H1 (cell line): ENCODE results near the gene GNB1. TPM values are rescaled to one million over a fixed set of nuclear protein-coding genes. Genes with fewer than 3 reads are reported as not detected.

ENCODE experiments used
- CTCF ChIA-PET: fragments of 300-600 bp; sonication (Branson Sonifier 250); formaldehyde crosslinking; loops from one replicate; lab custom pipeline; 2021; ENCODE audit not compliant: partially characterized antibody; lab: Charles Lee
- POLR2A ChIA-PET: fragments of 300-600 bp; sonication (Branson Sonifier 250); formaldehyde crosslinking; loops from one replicate; lab custom pipeline; 2021; ENCODE audit warnings: inconsistent platforms; ENCODE audit not compliant: partially characterized antibody; lab: Charles Lee
- DNase-seq, 2 experiments: peaks; one replicate each; pipeline versions ENCODE4 v3.0.0 to v3.0.0-alpha.2; 2010 to 2022; ENCODE audit warnings: low spot score in 2 of 2, low read depth in 1 of 2, mixed read lengths in 1 of 2
- FAIRE-seq: peaks from 2 replicates; lab custom pipeline; 2011; peaks lifted over from hg19 to GRCh38; lab: Jason Lieb, UNC
- H2AFZ ChIP-seq: 2 replicates; pipeline ENCODE4 v1.8.1; 2012; ENCODE audit warnings: low read length, inconsistent platforms
- H2AK5ac ChIP-seq: 2 replicates; pipeline ENCODE4 v1.6.1; 2013; ENCODE audit warnings: low read depth, low read length
- H2BK120ac ChIP-seq: replicated peaks from 2 replicates; pipeline ENCODE3; 2013; ENCODE audit warnings: low read depth, low read length, inconsistent platforms
- H2BK12ac ChIP-seq: 2 replicates; pipeline ENCODE4 v1.6.1; 2013; ENCODE audit warnings: low read depth, low read length
- H2BK15ac ChIP-seq: 2 replicates; pipeline ENCODE4 v1.6.1; 2013; ENCODE audit warnings: low read length
- H2BK20ac ChIP-seq: 2 replicates; pipeline ENCODE4 v1.6.1; 2013; ENCODE audit warnings: low read length
- H2BK5ac ChIP-seq: 2 replicates; pipeline ENCODE4 v1.6.1; 2013; ENCODE audit warnings: low read depth, low read length
- H3K14ac ChIP-seq: 2 replicates; pipeline ENCODE4 v1.6.1; 2013; ENCODE audit warnings: inconsistent platforms; ENCODE audit not compliant: insufficient read length
- H3K18ac ChIP-seq: 2 replicates; pipeline ENCODE4 v1.6.1; 2013; ENCODE audit warnings: low read length; ENCODE audit errors: extremely low read depth
- H3K23ac ChIP-seq: 2 replicates; pipeline ENCODE4 v1.6.1; 2013; ENCODE audit warnings: inconsistent platforms; ENCODE audit not compliant: insufficient read length
- H3K23me2 ChIP-seq: 2 replicates; pipeline ENCODE4 v1.6.1; 2013; ENCODE audit warnings: low read depth, low read length
- H3K27ac ChIP-seq: 2 replicates; pipeline ENCODE4 v1.6.1; 2011; ENCODE audit warnings: low read depth, low read length, inconsistent platforms
- H3K27me3 ChIP-seq, 4 experiments: replicated peaks in 1 of 4; 1 replicate in 1 of 4; 2 replicates in 3 of 4; pipeline versions ENCODE4 v1.6.1 to v1.8.1; 2011 to 2013; ENCODE audit warnings: low read length in 3 of 4, mild to moderate bottlenecking in 3 of 4, inconsistent platforms in 2 of 4, mixed read lengths in 2 of 4, moderate library complexity in 1 of 4; ENCODE audit not compliant: control insufficient read depth in 3 of 4, insufficient read depth in 3 of 4; ENCODE audit errors: extremely low read depth in 1 of 4
- H3K36me3 ChIP-seq, 4 experiments: 2 replicates each; pipeline versions ENCODE4 v1.6.1 to v1.8.1; 2011 to 2013; ENCODE audit warnings: mild to moderate bottlenecking in 4 of 4, low read length in 3 of 4, moderate library complexity in 2 of 4, control low read depth in 1 of 4, inconsistent platforms in 1 of 4; ENCODE audit not compliant: insufficient read depth in 4 of 4, control insufficient read depth in 2 of 4
- H3K4ac ChIP-seq: replicated peaks from 2 replicates; pipeline ENCODE3; 2013; ENCODE audit warnings: low read length, low read depth, mixed read lengths, inconsistent platforms; ENCODE audit not compliant: insufficient read length
- H3K4me1 ChIP-seq, 4 experiments: replicated peaks in 1 of 4; 1 replicate in 1 of 4; 2 replicates in 3 of 4; pipeline versions ENCODE4 v1.6.1 to v1.8.1; 2011 to 2013; ENCODE audit warnings: low read length in 3 of 4, inconsistent platforms in 2 of 4, mixed read lengths in 1 of 4; ENCODE audit not compliant: insufficient read depth in 4 of 4, control insufficient read depth in 3 of 4
- H3K4me2 ChIP-seq, 2 experiments: 2 replicates each; pipeline versions ENCODE4 v1.6.1 to v1.8.1; 2011 to 2013; ENCODE audit warnings: low read depth in 2 of 2, low read length in 2 of 2, control low read depth in 1 of 2, inconsistent platforms in 1 of 2, mild to moderate bottlenecking in 1 of 2; ENCODE audit not compliant: insufficient read depth in 1 of 2
- H3K4me3 ChIP-seq, 4 experiments: fragments of 200-600, 300-600 bp in 1 of 4; sonication (generic), shearing (Covaris generic), sonication (Bioruptor Twin) in 1 of 4; 2 replicates each; pipeline versions ENCODE4 v1.5.1 to v1.8.1; 2011 to 2016; ENCODE audit warnings: low read length in 4 of 4, low read depth in 3 of 4, control low read depth in 2 of 4, inconsistent platforms in 2 of 4, mild to moderate bottlenecking in 2 of 4, mixed read lengths in 1 of 4, moderate library complexity in 1 of 4; ENCODE audit not compliant: insufficient read depth in 2 of 4; ENCODE audit errors: extremely low read depth in 1 of 4
- H3K56ac ChIP-seq: replicated peaks from 2 replicates; pipeline ENCODE3; 2013; ENCODE audit warnings: low read depth, mild to moderate bottlenecking, mixed read lengths, low read length, inconsistent platforms; ENCODE audit not compliant: insufficient read length
- H3K79me1 ChIP-seq: 2 replicates; pipeline ENCODE4 v1.6.1; 2013; ENCODE audit warnings: low read depth, low read length, control low read depth
- H3K79me2 ChIP-seq, 2 experiments: 2 replicates each; pipeline versions ENCODE4 v1.6.1 to v1.8.1; 2012 to 2013; ENCODE audit warnings: low read length in 2 of 2, mild to moderate bottlenecking in 2 of 2, inconsistent platforms in 1 of 2; ENCODE audit not compliant: insufficient read depth in 2 of 2, control insufficient read depth in 1 of 2
- H3K9ac ChIP-seq, 4 experiments: replicated peaks in 1 of 4; 1 replicate in 1 of 4; 2 replicates in 3 of 4; pipeline versions ENCODE4 v1.6.1 to v1.8.1; 2011 to 2013; ENCODE audit warnings: low read depth in 3 of 4, low read length in 3 of 4, control low read depth in 2 of 4, mild to moderate bottlenecking in 2 of 4, moderate library complexity in 2 of 4, inconsistent platforms in 1 of 4; ENCODE audit errors: extremely low read depth in 1 of 4
- H3K9me3 ChIP-seq, 2 experiments: 2 replicates each; pipeline versions ENCODE4 v1.6.1 to v1.8.1; 2012 to 2013; ENCODE audit warnings: mild to moderate bottlenecking in 2 of 2, moderate library complexity in 2 of 2, control low read depth in 1 of 2, inconsistent platforms in 1 of 2, low read depth in 1 of 2, low read length in 1 of 2, mixed read lengths in 1 of 2; ENCODE audit not compliant: insufficient read depth in 2 of 2
- H4K20me1 ChIP-seq, 2 experiments: replicated peaks in 1 of 2; 2 replicates each; pipeline versions ENCODE3 to v1.8.1; 2011 to 2013; ENCODE audit warnings: inconsistent platforms in 2 of 2, low read length in 2 of 2, mild to moderate bottlenecking in 1 of 2; ENCODE audit not compliant: insufficient read depth in 2 of 2, control insufficient read depth in 1 of 2
- H4K5ac ChIP-seq: 2 replicates; pipeline ENCODE4 v1.6.1; 2013; ENCODE audit warnings: low read length, low read depth, mixed read lengths, inconsistent platforms; ENCODE audit not compliant: insufficient read length
- H4K8ac ChIP-seq: 2 replicates; pipeline ENCODE4 v1.8.0; 2013; ENCODE audit warnings: mild to moderate bottlenecking, moderate library complexity, low read length, inconsistent platforms; ENCODE audit not compliant: insufficient read depth; ENCODE audit errors: extremely low read depth
- H4K91ac ChIP-seq: replicated peaks from 2 replicates; pipeline ENCODE3; 2013; ENCODE audit warnings: low read length, mixed read lengths, inconsistent platforms; ENCODE audit not compliant: insufficient read length
- BCL11A ChIP-seq, 2 experiments: IDR thresholded peaks; one replicate each; pipeline ENCODE4 v1.6.1; 2011; ENCODE audit warnings: low read depth in 2 of 2, low read length in 2 of 2, mild to moderate bottlenecking in 2 of 2
- CBX8 ChIP-seq: fragments of 300-800, 300-1000 bp; sonication (generic); IDR thresholded peaks from 2 replicates; pipeline ENCODE4 v1.7.1; 2016; ENCODE audit warnings: low read depth, low read length, borderline replicate concordance
- CEBPB ChIP-seq: IDR thresholded peaks from 2 replicates; pipeline ENCODE4 v1.6.1; 2012; ENCODE audit warnings: low read depth, low read length
- CREB1 ChIP-seq: IDR thresholded peaks from 2 replicates; pipeline ENCODE4 v1.6.1; 2012; ENCODE audit warnings: inconsistent platforms
- CTBP2 ChIP-seq: IDR thresholded peaks from 2 replicates; pipeline ENCODE4 v1.7.0; 2011; ENCODE audit warnings: borderline replicate concordance, mild to moderate bottlenecking, moderate library complexity, mixed read lengths, low read length; ENCODE audit not compliant: insufficient read depth, insufficient read length
- EP300 ChIP-seq, 2 experiments: IDR thresholded peaks; 1 replicate in 1 of 2; 2 replicates in 1 of 2; pipeline ENCODE4 v1.6.1; 2011 to 2012; ENCODE audit warnings: low read depth in 2 of 2, low read length in 2 of 2, mild to moderate bottlenecking in 2 of 2, borderline replicate concordance in 1 of 2, inconsistent platforms in 1 of 2, moderate library complexity in 1 of 2
- HDAC6 ChIP-seq: IDR thresholded peaks from one replicate; pipeline ENCODE4 v1.7.1; 2012; ENCODE audit warnings: low read depth, mild to moderate bottlenecking, inconsistent platforms, low read length, moderate library complexity
- POLR2A ChIP-seq, 2 experiments: IDR thresholded peaks; 1 replicate in 1 of 2; 2 replicates in 1 of 2; pipeline ENCODE4 v1.6.1; 2011; ENCODE audit warnings: low read depth in 2 of 2, low read length in 2 of 2, mild to moderate bottlenecking in 2 of 2; ENCODE audit errors: control extremely low read depth in 1 of 2
- SIN3A ChIP-seq, 2 experiments: IDR thresholded peaks in 1 of 2; conservative IDR thresholded peaks in 1 of 2; 2 replicates each; pipeline ENCODE4 v1.6.1; 2011 to 2012; ENCODE audit warnings: low read length in 2 of 2, improper control_type of control experiment in 1 of 2, low read depth in 1 of 2, mild to moderate bottlenecking in 1 of 2
- SP1 ChIP-seq: IDR thresholded peaks from 2 replicates; pipeline ENCODE4 v1.6.1; 2011; ENCODE audit warnings: low read depth, low read length
- SRF ChIP-seq: IDR thresholded peaks from 2 replicates; pipeline ENCODE4 v1.6.1; 2011; ENCODE audit warnings: mild to moderate bottlenecking, low read depth, low read length, moderate library complexity
- TBP ChIP-seq: IDR thresholded peaks from 2 replicates; pipeline ENCODE4 v1.6.1; 2011; ENCODE audit warnings: low read depth, low read length, improper control_type of control experiment
- WGBS, 2 experiments: shearing (Covaris generic) in 1 of 2; methylation state at CpG; one replicate each; pipeline versions ENCODE4 v1.1.6 to v1.1.7; 2013 to 2015; ENCODE audit warnings: low lambda C conversion rate in 2 of 2, mixed read lengths in 2 of 2, inconsistent platforms in 1 of 2, low coverage in 1 of 2, missing lambda C conversion rate in 1 of 2; ENCODE audit not compliant: insufficient replicate concordance in 2 of 2, insufficient coverage in 1 of 2, insufficient read length in 1 of 2; ENCODE audit errors: extremely low coverage in 1 of 2, missing lambda C conversion rate in 1 of 2; 5-methylcytosine and 5-hydroxymethylcytosine counted together
- polyA plus RNA-seq, 7 experiments: library from polyadenylated mRNA; depleted of rRNA in 3 of 7; stranded (reverse) in 5 of 7; unstranded in 2 of 7; fragments of >200 nt in 5 of 7; fragments of 200-250 nt in 2 of 7; gene quantifications; 1 replicate in 5 of 7; 2 replicates in 1 of 7; 4 replicates in 1 of 7; pipeline versions ENCODE4 v1.2.1 to v1.2.3, GENCODE V29; 2011 to 2013; ENCODE audit warnings: missing spikeins in 2 of 7, mixed read lengths in 2 of 7
- total RNA-seq: library from RNA; stranded (reverse); fragmentation: NEBNext Ultra II Directional; extraction: Animal tissue kit (Norgen Biotek cat#: 25700); gene quantifications from 2 replicates; pipeline ENCODE4 v1.2.1, GENCODE V29; 2021
- TF ChIP-seq, protein P1 (sequence below): IDR thresholded peaks from 2 replicates; pipeline ENCODE4 v1.6.1; 2012; ENCODE audit warnings: inconsistent platforms
- TF ChIP-seq, protein P2 (sequence below): IDR thresholded peaks from 2 replicates; pipeline ENCODE4 v1.6.1; 2012; ENCODE audit warnings: inconsistent platforms

Gene GNB1
- total and polyA plus RNA-seq, 2 of the 8 experiments (the other 6 are each of a cell fraction or from before 2014, with no cell fraction given) = 343 to 382 TPM

DNA sequence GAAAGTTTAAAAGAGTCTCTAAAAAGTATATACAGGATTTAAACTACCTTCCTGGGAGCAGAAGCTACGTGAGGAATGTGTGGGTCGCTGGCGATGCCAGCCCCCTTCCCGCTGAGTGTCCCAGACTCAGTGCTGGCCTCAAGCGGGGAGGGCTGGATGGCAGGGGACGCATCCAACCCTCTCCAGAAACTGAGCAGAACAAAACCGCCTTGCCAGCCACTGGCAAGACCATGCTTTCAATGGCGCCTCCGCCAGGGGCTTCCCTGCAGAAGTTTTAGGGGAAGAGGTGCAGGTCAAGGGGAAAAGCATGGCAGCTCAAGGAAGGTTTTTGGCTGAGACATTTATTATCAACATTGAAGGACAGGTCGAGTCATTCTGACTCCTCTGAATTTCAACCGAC lies 138.7 kb downstream of the GNB1 start:
- no peak for FAIRE-seq
- no peak overlapping the region for H3K4ac ChIP-seq
- H4K91ac ChIP-seq = no peak overlapping the region
- H3K9ac ChIP-seq = no peak overlapping the region
- H2AFZ ChIP-seq = no peak overlapping the region
- no peak for DNase-seq
- H2BK120ac ChIP-seq = no peak overlapping the region
- no peaks in the 10 kb centered on the region for H3K9me3 ChIP-seq
- H3K18ac ChIP-seq = no peak overlapping the region
- H4K20me1 ChIP-seq = peaks cover 0 to 12% of the 10 kb centered on the region in 2 experiments
- no peak overlapping the region for H2AK5ac ChIP-seq
- no peaks in the 10 kb centered on the region for H3K23me2 ChIP-seq
- H2BK5ac ChIP-seq = no peak overlapping the region
- H3K4me3 ChIP-seq = no peak overlapping the region
- H4K8ac ChIP-seq = no peak overlapping the region
- no peak overlapping the region for H3K4me2 ChIP-seq
- CTCF ChIA-PET = interaction anchor here (0.8 to 1.7 kb wide), 4 partner anchors 27 to 154 kb away, joined by 3 to 4 read pairs (median 4); no protein-coding TSS in a partner anchor
- H3K4me1 ChIP-seq = peaks cover 0 to 2% (median 0%) of the 10 kb centered on the region in 4 experiments; a peak in 1 of 7 replicates
- no peak overlapping the region for H3K23ac ChIP-seq
- POLR2A ChIA-PET = interaction anchor here (0.6 kb wide), 1 partner anchor 14 kb away, joined by 4 read pairs; no protein-coding TSS in a partner anchor
- no peak overlapping the region for H2BK20ac ChIP-seq
- H3K56ac ChIP-seq = no peak overlapping the region
- no peak overlapping the region for H3K27ac ChIP-seq
- H3K36me3 ChIP-seq = peaks cover 7 to 43% (median 32%) of the 10 kb centered on the region in 4 experiments
- no peak overlapping the region for H2BK12ac ChIP-seq
- no peaks in the 10 kb centered on the region for H3K79me1 ChIP-seq
- H3K27me3 ChIP-seq = no peaks in the 10 kb centered on the region
- WGBS, 2 experiments = 93% methylated on average over 11 of the region's 11 CpGs; no CpG with 5 or more reads in 1 of the 2 experiments
- no peak overlapping the region for H2BK15ac ChIP-seq
- H3K79me2 ChIP-seq = no peaks in the 10 kb centered on the region
- H4K5ac ChIP-seq = no peak overlapping the region
- no peak overlapping the region for H3K14ac ChIP-seq
- TF ChIP-seq BCL11A (IDR thresholded peaks at IDR 0.05; ENCODE audit: low read depth in 2 of 2, low read length in 2 of 2) (no peak), SP1 (no peak), POLR2A (IDR thresholded peaks at IDR 0.05; ENCODE audit: control extremely low read depth in 1 of 2, low read depth in 2 of 2, low read length in 2 of 2) (no peak), EP300 (IDR thresholded peaks at IDR 0.05; ENCODE audit: borderline replicate concordance in 1 of 2, low read depth in 2 of 2, low read length in 2 of 2) (no peak), HDAC6 (no peak), CREB1 (no peak), TBP (no peak), CBX8 (no peak), CEBPB (no peak), CTBP2 (no peak), SRF (no peak), SIN3A (conservative IDR thresholded peaks at IDR 0.05 in 1 of 2, IDR thresholded peaks at IDR 0.05 in 1 of 2; ENCODE audit: low read depth in 1 of 2, low read length in 2 of 2) (no peak)
- TF ChIP-seq, protein P1, sequence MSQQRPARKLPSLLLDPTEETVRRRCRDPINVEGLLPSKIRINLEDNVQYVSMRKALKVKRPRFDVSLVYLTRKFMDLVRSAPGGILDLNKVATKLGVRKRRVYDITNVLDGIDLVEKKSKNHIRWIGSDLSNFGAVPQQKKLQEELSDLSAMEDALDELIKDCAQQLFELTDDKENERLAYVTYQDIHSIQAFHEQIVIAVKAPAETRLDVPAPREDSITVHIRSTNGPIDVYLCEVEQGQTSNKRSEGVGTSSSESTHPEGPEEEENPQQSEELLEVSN = no peak
- TF ChIP-seq, protein P2, sequence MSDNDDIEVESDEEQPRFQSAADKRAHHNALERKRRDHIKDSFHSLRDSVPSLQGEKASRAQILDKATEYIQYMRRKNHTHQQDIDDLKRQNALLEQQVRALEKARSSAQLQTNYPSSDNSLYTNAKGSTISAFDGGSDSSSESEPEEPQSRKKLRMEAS = no peak
